ENCODE results near the gene FAM163A.
"Not testable (repeated sequence)": the region's sequence is repeated elsewhere in the genome, so short reads cannot be mapped to it uniquely, and the experiment has no call there.

Gene FAM163A

GRCh38 chr1:179853102-179853501, 110.0 kb downstream of the FAM163A start:
- H3K9me3 Mint-ChIP-seq, result no peaks in the 10 kb centered on the region
- H3K4me3 Mint-ChIP-seq, result no peak overlapping the region
- DNase-seq (ENCODE audit: low spot score in 2 of 2) (no peak), ATAC-seq (ENCODE audit: low read depth) (no peak)
- no peaks in the 10 kb centered on the region for H3K27me3 Mint-ChIP-seq
- no peaks in the 10 kb centered on the region for H3K4me1 Mint-ChIP-seq
- H3K36me3 Mint-ChIP-seq, result peaks cover 23% of the 10 kb centered on the region
- H3K27ac Mint-ChIP-seq, result no peak overlapping the region

GRCh38 chr1:179855831-179856230, 112.7 kb downstream of the FAM163A start:
- not testable (repeated sequence) for H3K27ac Mint-ChIP-seq; H3K9me3 Mint-ChIP-seq; H3K27me3 Mint-ChIP-seq; H3K4me1 Mint-ChIP-seq; H3K4me3 Mint-ChIP-seq; ATAC-seq (ENCODE audit: low read depth); DNase-seq (ENCODE audit: low spot score in 2 of 2)
- H3K36me3 Mint-ChIP-seq, result peaks cover 20% of the 10 kb centered on the region

- Mint-ChIP-seq H3K9me3 (no peaks in the 10 kb centered on the region), H3K27me3 (no peaks in the 10 kb centered on the region), H3K36me3 (peaks cover 19% of the 10 kb centered on the region), H3K4me1 (peaks cover 2% of the 10 kb centered on the region), H3K4me3 (no peak overlapping the region), H3K27ac (no peak overlapping the region)
- ATAC-seq (ENCODE audit: low read depth) (no peak), DNase-seq (ENCODE audit: low spot score in 2 of 2) (no peak)
These were observed 113.2 kb downstream of the FAM163A start for GRCh38 chr1:179856296-179856695.

GRCh38 chr1:179857009-179857408, 113.9 kb downstream of the FAM163A start:
- ATAC-seq (ENCODE audit: low read depth) (no peak), DNase-seq (ENCODE audit: low spot score in 2 of 2) (no peak)
- Mint-ChIP-seq H3K27ac (no peak overlapping the region), H3K36me3 (peaks cover 18% of the 10 kb centered on the region), H3K27me3 (no peaks in the 10 kb centered on the region), H3K4me3 (no peak overlapping the region), H3K4me1 (peaks cover 2% of the 10 kb centered on the region), H3K9me3 (no peaks in the 10 kb centered on the region)

- no peak overlapping the region for H3K4me3 Mint-ChIP-seq
- ATAC-seq (ENCODE audit: low read depth) (no peak), DNase-seq (ENCODE audit: low spot score in 2 of 2) (no peak)
- H3K4me1 Mint-ChIP-seq, result peaks cover 2% of the 10 kb centered on the region
- no peaks in the 10 kb centered on the region for H3K27me3 Mint-ChIP-seq
- H3K36me3 Mint-ChIP-seq, result peaks cover 19% of the 10 kb centered on the region
- H3K27ac Mint-ChIP-seq, result no peak overlapping the region
- no peaks in the 10 kb centered on the region for H3K9me3 Mint-ChIP-seq
These were observed 117.6 kb downstream of the FAM163A start for GRCh38 chr1:179860652-179861051.

- peaks cover 11% of the 10 kb centered on the region for H3K36me3 Mint-ChIP-seq
- ATAC-seq (ENCODE audit: low read depth), result no peak
These were observed 122.3 kb downstream of the FAM163A start for GRCh38 chr1:179865377-179865776.

More at GRCh38 chr1:179865377-179865776, 122.3 kb downstream of the FAM163A start:
- DNase-seq (ENCODE audit: low spot score in 2 of 2), result no peak
- Mint-ChIP-seq H3K4me3 (no peak overlapping the region), H3K27me3 (no peaks in the 10 kb centered on the region), H3K9me3 (no peaks in the 10 kb centered on the region), H3K4me1 (peaks cover 7% of the 10 kb centered on the region), H3K27ac (no peak overlapping the region)

Measured in memory B cell (primary cell).